GM23338 (cell line): Measurements from ENCODE around the gene FRY.

ENCODE experiments used
- CTCF ChIP-seq, 2 experiments: fragments of 200-600 bp in 1 of 2; sonication (generic) in 1 of 2; conservative IDR thresholded peaks; 2 replicates each; pipeline versions ENCODE4 v1.5.1 to v1.6.1; 2016 to 2017; ENCODE audit warnings: antibody characterized with exemption in 2 of 2, low read depth in 2 of 2, mild to moderate bottlenecking in 2 of 2, moderate library complexity in 1 of 2
- EZH2 ChIP-seq: fragments of 200-600 bp; sonication (generic); IDR thresholded peaks from one replicate; pipeline ENCODE4 v1.8.0; 2017; ENCODE audit warnings: antibody characterized with exemption, mild to moderate bottlenecking, low read depth; ENCODE audit not compliant: unreplicated experiment
- EZH2phosphoT487 ChIP-seq: fragments of 200-600 bp; sonication (generic); IDR thresholded peaks from one replicate; pipeline ENCODE4 v1.8.1; 2018; ENCODE audit warnings: antibody characterized with exemption; ENCODE audit not compliant: unreplicated experiment
- JUNB ChIP-seq: IDR thresholded peaks from one replicate; pipeline ENCODE4 v1.6.1; 2016; ENCODE audit warnings: antibody characterized with exemption; ENCODE audit not compliant: unreplicated experiment
- POLR2AphosphoS5 ChIP-seq: IDR thresholded peaks from 2 replicates; pipeline ENCODE4 v1.6.1; 2016; ENCODE audit warnings: antibody characterized with exemption, low read depth
- REST ChIP-seq: IDR thresholded peaks from one replicate; pipeline ENCODE4 v1.6.1; 2018; ENCODE audit warnings: antibody characterized with exemption; ENCODE audit not compliant: unreplicated experiment
- STAT1 ChIP-seq: IDR thresholded peaks from one replicate; pipeline ENCODE4 v1.6.1; 2016; ENCODE audit warnings: antibody characterized with exemption; ENCODE audit not compliant: unreplicated experiment
- ZNF114 ChIP-seq: fragments of 250-450 bp; sonication (Bioruptor Pico); IDR thresholded peaks from 2 replicates; pipeline ENCODE4 v1.5.0; 2020; ENCODE audit warnings: mild to moderate bottlenecking, moderate library complexity

- TF ChIP-seq POLR2AphosphoS5 (no peak), CTCF (conservative IDR thresholded peaks at IDR 0.05; ENCODE audit: low read depth in 2 of 2) (no peak), JUNB (no peak), REST (no peak), EZH2phosphoT487 (no peak), STAT1 (no peak), ZNF114 (no peak), EZH2 (no peak)
These were observed 253.5 kb downstream of the FRY start for GRCh38 chr13:32284927-32285632.
